HK-2 (cell line): Measurements from ENCODE around the gene VAC14.
"Not testable (repeated sequence)": the region's sequence is repeated elsewhere in the genome, so short reads cannot be mapped to it uniquely, and the experiment has no call there.

ENCODE experiments used
- DNase-seq: peaks from one replicate; pipeline ENCODE4 v3.0.0-alpha.2; 2018; ENCODE audit not compliant: unreplicated experiment

Gene VAC14

DNA sequence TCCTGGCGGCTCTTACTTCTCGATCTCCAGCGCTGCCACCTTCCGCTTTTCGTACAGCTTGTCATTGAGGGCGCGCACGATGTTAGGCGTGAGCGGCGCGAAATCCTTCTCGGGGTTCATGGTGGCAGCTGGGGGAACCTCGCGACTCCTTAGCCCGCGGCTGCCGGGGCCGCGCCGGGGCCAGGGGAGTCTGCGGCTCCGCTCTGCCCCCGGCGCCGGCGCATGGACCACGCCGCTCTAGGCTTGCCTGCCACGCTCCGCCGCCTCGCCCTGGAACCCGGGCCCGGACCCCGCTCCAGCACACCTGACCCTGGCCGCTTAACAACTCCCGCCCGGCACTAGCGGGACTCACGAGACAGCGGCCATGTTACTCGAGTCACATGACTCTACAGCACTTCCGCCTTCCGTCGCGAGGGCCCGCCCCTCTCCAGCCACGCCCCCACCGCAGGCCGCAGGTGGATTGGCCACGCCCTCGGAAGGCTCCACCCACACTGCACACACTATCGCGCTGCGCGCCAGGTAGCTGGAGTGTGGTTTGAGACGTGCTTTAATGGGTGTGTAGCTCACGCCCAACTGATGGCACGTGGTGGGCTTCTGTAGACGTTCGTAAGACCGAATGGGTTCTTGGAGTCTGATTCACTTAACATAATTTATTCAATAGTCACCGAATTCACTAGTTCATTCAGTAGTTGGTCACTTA is at the start of gene VAC14:
Gene VAC14 (minus strand): TSS at position 378 of the 700 bp plus-strand sequence. CDS start 258 bp downstream, at position 120.
- DNase-seq, result peak; percentile 95

DNA sequence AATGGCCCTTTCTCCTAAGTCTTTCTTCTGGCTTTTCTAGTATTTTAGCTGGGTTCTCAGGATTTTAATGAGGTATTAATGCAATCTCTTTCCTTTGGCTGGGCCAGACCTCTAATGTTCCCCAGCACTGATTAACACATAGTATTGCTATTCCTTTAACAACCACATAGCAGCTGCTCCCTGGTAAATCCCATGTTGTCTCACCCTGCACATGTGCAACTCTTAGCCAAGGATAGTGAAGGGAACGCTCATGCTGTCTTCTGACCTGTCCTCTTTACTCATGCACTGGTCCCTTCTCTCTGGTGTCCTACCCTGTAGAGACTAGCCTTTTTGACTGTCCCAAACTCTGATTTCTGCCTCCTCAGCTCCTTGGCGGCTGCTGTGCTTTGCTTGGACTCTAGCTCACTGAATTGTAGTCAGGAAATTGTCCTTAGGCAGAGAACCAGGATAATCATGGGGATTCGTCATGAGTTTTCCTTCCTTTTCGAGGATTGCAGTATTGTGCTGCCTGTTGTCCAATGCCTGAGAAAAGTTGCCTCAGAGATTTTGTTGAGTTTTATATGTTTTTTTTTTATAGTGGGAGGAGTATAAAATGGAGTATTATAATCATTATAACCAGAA is 22.6 kb upstream of the VAC14 start:
- not testable (repeated sequence) for DNase-seq

GRCh38 chr16:70822734-70823133 is 21.8 kb upstream of the VAC14 start:
- not testable (repeated sequence) for DNase-seq

DNA sequence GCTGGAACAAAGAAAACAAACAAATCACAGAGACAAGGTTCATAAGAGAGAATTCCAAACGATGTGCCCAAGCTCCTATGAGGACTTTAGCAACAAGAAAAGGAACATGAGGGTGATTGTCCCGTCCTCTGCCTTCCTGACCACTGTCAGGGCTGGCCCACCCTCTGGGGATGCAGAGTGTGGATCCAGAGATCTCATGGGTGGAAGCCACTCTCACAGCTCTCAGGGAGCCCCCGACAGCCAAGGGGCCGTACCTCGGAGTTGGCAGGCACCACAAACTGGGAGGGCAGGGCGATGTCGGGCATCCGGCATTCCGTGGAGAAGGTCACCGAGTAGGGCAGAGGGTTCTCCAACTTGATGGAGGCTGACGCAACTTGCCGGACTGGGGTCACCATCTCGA is 17.1 kb upstream of the VAC14 start:
- DNase-seq, result not testable (repeated sequence)

DNA sequence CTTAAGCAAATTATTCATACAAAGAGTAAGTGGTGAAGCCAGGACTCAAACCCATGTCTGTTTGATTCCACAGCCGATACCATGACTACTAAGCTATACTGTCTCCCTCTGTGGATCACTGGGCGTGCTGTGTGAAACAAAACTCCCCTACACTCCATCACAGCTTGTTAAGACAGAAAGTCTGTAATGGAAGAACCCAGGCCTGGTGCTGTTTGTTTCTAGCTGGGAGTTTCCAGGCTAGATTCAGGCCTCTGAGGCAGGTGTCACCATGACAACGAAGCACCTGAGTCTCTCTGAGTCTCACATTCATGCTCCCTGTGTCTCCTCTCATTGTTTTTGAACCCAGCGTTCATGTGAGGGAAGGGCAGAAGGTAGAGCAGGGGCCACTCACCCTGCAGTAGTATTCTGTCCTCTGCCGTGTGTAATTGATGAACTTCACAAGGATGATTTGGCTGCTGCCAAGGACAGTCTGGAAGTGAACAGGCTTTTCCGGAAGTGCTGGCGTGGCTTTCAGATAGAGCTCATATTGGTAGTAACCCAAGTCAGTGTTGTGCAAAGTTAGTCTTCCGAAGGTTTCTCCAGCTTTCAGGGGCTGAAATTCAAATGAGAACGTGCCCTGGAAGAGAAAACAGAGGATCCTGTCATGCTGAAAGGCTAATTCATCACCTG is 8.6 kb upstream of the VAC14 start:
- no peak for DNase-seq

GRCh38 chr16:70808371-70808770 is 7.4 kb upstream of the VAC14 start:
- no peak for DNase-seq

- DNase-seq, result peak; percentile 37
Measured at GRCh38 chr16:70805787-70806186, 4.8 kb upstream of the VAC14 start.

- no peak for DNase-seq
Measured at GRCh38 chr16:70805380-70805779, 4.4 kb upstream of the VAC14 start.

- peak; percentile 36 for DNase-seq
Measured at GRCh38 chr16:70804734-70805169, 3.8 kb upstream of the VAC14 start.

- peak; percentile 45 for DNase-seq
Measured at GRCh38 chr16:70804153-70804733, 3.3 kb upstream of the VAC14 start.

DNA sequence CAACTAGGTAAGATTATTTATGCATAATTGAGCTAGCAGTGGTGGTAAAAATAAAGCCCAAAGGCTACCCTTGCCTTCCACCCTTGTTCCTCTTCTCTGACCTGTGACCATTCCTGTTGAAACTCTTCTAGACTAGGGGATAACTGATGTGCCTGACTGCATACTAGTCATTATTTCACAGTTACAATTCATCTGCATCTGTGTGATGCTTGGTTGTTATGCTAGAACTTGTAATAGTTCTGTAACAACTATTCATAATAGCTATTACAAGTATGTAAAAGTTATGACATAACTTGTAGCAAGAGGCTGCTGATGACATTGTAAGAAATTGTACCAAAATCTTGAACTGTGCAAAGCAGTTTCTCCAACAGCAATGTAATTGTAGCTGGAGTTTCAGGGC is 2.4 kb upstream of the VAC14 start:
- DNase-seq, result no peak

GRCh38 chr16:70801611-70802010 is 653 bp upstream of the VAC14 start:
- DNase-seq, result no peak

DNA sequence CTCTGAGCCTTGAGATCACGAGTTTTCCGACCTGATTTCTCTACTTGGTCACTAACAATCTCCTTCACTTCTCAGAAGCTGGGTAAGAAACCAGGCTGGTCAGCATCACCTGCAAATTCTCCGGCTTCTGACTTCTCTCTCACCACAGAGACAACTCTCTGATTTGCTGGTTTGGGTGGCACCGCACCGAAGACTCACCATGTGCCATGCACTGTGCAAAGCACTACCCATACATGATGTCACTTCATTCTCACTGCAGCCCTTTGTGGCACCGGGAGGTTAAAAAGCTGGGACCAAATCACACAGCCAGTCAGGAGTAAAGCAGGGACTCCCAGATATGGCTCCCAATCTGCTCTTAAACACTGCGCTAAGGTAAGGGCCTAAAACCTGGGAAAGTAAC is 647 bp downstream of the VAC14 start:
- peak; percentile 16 for DNase-seq

- no peak for DNase-seq
Measured at GRCh38 chr16:70796301-70796700, 4.7 kb downstream of the VAC14 start.

GRCh38 chr16:70795296-70795912 is 5.6 kb downstream of the VAC14 start:
- no peak for DNase-seq

- no peak for DNase-seq
Measured at GRCh38 chr16:70793851-70794502, 7.0 kb downstream of the VAC14 start.

GRCh38 chr16:70790815-70791214 is 10.1 kb downstream of the VAC14 start:
- no peak for DNase-seq

- DNase-seq, result no peak
Measured at GRCh38 chr16:70789595-70790447, 11.1 kb downstream of the VAC14 start.

- DNase-seq, result no peak
Measured at GRCh38 chr16:70788668-70789594, 12.0 kb downstream of the VAC14 start.
